ENCODE measurements around the gene SIGLEC9.
A peak's percentile ranks its signal among the peaks of the same experiment; 100 is the strongest.

DNA sequence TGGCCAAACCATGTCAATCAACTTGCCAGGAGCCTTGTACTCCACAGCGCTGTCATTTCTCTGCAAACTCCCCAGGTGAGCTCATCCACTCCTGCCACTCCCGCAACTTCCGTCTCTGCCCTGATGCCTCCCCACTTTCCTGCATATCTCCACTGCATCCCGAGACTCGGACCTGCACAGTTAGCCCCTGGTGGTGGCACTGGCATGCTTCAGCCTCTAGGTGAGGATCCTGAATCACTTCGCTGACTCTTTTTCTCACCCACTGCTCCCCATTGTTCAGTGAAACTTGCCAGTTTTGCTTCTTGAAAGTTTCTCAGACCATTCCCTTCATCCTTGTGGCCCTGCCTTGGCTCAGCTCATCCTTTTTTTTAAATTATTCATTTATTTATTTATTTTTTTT is 13.1 kb upstream of the SIGLEC9 start:
- TF ChIP-seq, protein P1, sequence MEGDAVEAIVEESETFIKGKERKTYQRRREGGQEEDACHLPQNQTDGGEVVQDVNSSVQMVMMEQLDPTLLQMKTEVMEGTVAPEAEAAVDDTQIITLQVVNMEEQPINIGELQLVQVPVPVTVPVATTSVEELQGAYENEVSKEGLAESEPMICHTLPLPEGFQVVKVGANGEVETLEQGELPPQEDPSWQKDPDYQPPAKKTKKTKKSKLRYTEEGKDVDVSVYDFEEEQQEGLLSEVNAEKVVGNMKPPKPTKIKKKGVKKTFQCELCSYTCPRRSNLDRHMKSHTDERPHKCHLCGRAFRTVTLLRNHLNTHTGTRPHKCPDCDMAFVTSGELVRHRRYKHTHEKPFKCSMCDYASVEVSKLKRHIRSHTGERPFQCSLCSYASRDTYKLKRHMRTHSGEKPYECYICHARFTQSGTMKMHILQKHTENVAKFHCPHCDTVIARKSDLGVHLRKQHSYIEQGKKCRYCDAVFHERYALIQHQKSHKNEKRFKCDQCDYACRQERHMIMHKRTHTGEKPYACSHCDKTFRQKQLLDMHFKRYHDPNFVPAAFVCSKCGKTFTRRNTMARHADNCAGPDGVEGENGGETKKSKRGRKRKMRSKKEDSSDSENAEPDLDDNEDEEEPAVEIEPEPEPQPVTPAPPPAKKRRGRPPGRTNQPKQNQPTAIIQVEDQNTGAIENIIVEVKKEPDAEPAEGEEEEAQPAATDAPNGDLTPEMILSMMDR (IDR thresholded peaks at IDR 0.05) = peak in 1 of 7 experiments; percentile 7
- TF ChIP-seq POLR2A (IDR thresholded peaks at IDR 0.05) = no peak
